IPS DF 6.9 (cell line): ENCODE results near the gene TSEN2.
"Not testable (repeated sequence)": the region's sequence is repeated elsewhere in the genome, so short reads cannot be mapped to it uniquely, and the experiment has no call there.

Experiments
- DNase-seq: peaks from one replicate; pipeline ENCODE4 v3.0.0-alpha.2; 2013; ENCODE audit warnings: low read depth, low spot score
- H3K27ac ChIP-seq: one replicate; pipeline ENCODE4 v1.5.1; 2013; ENCODE audit warnings: low read length, control low read depth
- H3K27me3 ChIP-seq: 2 replicates; pipeline ENCODE4 v1.6.1; 2013; ENCODE audit warnings: mild to moderate bottlenecking, low read length; ENCODE audit not compliant: control insufficient read depth, insufficient read depth
- H3K36me3 ChIP-seq: 2 replicates; pipeline ENCODE4 v1.6.1; 2013; ENCODE audit warnings: low read length; ENCODE audit not compliant: control insufficient read depth, insufficient read depth
- H3K4me1 ChIP-seq: 2 replicates; pipeline ENCODE4 v1.6.1; 2013; ENCODE audit warnings: low read length; ENCODE audit not compliant: control insufficient read depth, insufficient read depth
- H3K4me3 ChIP-seq: 2 replicates; pipeline ENCODE4 v1.5.1; 2013; ENCODE audit warnings: mild to moderate bottlenecking, low read length
- H3K9me3 ChIP-seq: 2 replicates; pipeline ENCODE4 v1.6.1; 2013; ENCODE audit warnings: low read length, inconsistent platforms; ENCODE audit not compliant: control insufficient read depth, insufficient read depth
- WGBS: extraction: QIAGEN DNeasy Blood & Tissue Kit; methylation state at CpG from one replicate; pipeline ENCODE4 v1.1.7; 2013; ENCODE audit warnings: mixed read lengths, missing lambda C conversion rate; ENCODE audit not compliant: insufficient read length, insufficient coverage; 5-methylcytosine and 5-hydroxymethylcytosine counted together

The TSEN2 gene

DNA sequence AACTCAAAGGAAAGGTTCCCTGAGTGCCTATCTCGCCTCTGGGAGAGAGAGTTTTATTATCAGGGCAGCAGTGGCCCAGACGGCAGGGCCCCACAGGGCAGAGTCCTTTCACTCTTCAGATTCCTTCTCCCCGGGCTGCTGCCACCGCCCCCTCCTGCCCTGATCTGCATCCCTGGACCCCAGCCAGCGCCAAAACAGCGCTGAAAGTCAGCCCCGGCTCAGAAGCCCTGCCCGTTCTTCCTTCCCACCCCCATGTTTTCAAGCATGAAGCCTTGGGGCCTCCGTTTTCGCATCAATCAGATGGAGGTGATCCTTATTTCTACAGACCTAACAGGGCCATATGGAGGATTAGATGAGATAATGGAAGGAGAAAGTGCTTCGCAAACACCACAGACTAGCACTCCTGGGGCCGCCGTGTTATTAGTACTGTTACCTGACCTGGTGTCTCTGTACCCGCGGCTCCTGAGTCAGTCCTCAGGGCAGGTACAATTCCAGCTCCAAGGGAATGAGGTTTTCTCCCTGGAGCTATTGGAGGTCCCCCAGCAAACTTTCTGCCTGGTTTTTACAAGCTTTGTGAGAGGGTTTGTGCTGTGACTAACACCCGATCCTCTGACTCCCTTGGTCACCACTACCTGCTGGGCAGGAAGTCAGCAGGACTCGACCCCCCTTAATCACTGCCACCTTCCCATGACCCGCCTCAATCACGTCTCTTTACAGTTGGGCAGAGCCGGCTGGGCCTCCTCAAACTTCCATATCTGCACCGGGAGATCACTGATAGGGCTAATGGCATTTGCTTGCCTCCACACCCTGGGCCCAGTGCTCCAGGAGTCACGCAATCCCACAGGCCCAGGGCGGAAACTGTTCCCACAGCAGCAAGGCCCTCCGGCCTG, 39.5 kb upstream of the TSEN2 start:
- peaks cover 2% of the 10 kb centered on the region; the same call in 1 of the 2 replicates for H3K4me1 ChIP-seq
- no peaks in the 10 kb centered on the region for H3K36me3 ChIP-seq
- no CpG with 5 or more reads among the region's 24 CpGs for WGBS
- H3K4me3 ChIP-seq = no peak overlapping the region
- H3K27me3 ChIP-seq = no peaks in the 10 kb centered on the region
- no peak for DNase-seq
- H3K9me3 ChIP-seq = no peaks in the 10 kb centered on the region
- H3K27ac ChIP-seq = no peak overlapping the region

DNA sequence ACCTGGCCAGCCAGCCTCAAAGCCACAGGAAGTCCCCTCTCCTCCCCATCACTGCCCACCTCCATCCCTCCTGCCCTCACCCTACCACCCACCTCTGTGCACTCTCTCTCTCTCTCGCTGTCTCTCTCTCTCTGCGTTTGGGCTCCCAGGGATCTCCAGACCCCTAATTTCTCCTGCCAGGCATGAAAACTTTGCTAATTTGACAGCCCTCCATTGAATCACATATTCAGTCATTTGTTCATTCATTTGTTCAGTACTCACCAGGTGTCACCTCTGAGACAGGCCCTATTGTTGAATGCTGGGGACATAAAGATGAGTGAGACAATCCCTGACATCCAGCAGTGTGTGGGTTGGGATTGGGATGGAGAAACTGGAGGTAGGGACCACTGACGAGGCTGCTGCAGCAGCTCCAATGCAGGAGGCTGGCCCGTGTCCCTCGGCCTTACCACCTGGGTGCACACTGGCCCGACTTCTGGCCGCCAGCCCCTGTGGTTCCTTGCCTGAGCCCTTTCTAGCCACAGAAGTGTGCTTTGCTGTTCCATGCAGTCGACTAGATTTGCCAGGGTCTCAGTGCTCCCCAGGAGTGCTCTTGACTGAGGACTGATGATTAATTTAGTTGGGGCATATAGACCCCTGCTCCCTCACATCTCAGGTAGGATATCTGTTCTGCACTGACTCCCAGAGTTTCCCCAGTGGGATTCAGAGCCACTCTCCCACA, 38.6 kb upstream of the TSEN2 start:
- no CpG with 5 or more reads among the region's 8 CpGs for WGBS
- no peak overlapping the region for H3K4me3 ChIP-seq
- no peaks in the 10 kb centered on the region for H3K27me3 ChIP-seq
- DNase-seq = no peak
- H3K27ac ChIP-seq = no peak overlapping the region
- H3K9me3 ChIP-seq = no peaks in the 10 kb centered on the region
- H3K36me3 ChIP-seq = no peaks in the 10 kb centered on the region
- peaks cover 2% of the 10 kb centered on the region; the same call in 1 of the 2 replicates for H3K4me1 ChIP-seq

DNA sequence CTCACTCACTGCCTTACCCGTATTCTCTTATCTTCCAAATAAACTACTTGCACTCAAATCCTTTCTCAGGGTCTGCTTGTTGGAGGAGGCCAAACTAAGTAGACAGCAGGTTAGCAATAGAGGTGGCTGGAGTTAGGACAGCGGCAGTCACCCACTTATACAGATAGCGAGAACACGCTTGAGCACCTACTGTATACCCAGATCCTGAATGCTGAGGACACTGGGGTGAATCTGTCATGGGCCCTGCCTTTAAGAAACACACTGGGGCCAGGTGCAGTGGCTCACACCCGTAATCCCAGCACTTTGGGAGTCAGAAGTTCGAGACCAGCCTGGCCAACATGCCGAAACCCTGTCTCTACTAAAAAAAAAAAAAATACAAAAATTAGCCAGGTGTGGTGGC, 38.0 kb upstream of the TSEN2 start:
- Histone ChIP-seq H3K27me3 (no peaks in the 10 kb centered on the region), H3K4me3 (no peak overlapping the region), H3K9me3 (no peaks in the 10 kb centered on the region), H3K27ac (no peak overlapping the region), H3K36me3 (no peaks in the 10 kb centered on the region), H3K4me1 (peaks cover 2% of the 10 kb centered on the region; the same call in 1 of the 2 replicates)
- 100% methylated on average over 1 of the region's 7 CpGs for WGBS
- DNase-seq = no peak

DNA sequence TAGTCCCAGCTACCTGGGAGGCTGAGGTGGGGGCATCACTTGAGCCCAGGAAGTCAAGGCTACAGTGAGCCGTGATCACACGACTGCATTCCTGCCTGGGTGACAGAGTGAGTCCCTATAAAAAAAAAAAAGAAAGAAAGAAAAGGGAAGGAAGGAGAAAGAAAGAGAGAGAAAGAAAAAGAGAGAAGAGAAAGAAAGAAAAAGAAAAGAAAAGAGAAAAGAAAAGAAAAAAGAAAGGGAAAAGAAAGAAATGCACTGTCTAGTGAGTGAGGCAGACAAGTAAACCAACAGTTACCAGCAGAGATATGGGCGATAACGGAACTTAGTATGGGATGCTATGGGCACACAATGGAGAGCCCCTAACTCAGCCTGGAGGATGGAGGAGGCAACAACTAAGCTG, 37.2 kb upstream of the TSEN2 start:
- Histone ChIP-seq H3K36me3 (no peaks in the 10 kb centered on the region), H3K27me3 (no peaks in the 10 kb centered on the region), H3K4me1 (peaks cover 2% of the 10 kb centered on the region; the same call in 1 of the 2 replicates), H3K9me3 (no peaks in the 10 kb centered on the region), H3K4me3 (no peak overlapping the region), H3K27ac (no peak overlapping the region)
- no peak for DNase-seq
- WGBS = no CpG with 5 or more reads among the region's 4 CpGs

DNA sequence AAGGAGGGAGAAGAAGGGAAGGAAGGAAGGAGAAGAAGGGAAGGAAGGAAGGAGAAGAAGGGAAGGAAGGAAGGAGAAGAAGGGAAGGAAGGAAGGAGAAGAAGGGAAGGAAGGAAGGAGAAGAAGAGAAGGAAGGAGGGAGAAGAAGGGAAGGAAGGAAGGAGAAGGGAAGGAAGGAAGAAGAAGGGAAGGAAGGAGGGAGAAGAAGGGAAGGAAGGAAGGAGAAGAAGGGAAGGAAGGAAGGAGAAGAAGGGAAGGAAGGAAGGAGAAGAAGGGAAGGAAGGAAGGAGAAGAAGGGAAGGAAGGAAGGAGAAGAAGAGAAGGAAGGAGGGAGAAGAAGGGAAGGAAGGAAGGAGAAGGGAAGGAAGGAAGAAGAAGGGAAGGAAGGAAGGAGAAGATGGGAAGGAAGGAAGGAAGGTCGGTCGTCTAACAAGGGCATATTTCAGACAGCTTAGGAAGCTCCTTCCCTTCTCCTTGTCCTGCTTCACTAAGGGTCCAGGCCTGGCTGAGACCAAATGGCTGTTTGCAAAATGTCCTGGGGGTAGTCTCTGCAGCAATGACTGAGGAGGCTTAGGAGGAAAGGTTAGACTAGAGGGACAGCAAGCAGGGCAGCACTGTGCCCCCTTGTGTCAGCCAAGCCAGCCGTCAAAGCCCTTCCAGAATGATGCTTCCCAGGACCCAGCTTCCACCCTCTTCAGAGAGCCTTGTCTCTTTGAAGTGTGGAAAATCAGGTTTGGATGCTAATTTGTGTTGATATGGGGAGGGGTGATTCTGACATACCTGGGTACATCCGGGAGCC, 35.7 kb upstream of the TSEN2 start:
- not testable (repeated sequence) for H3K9me3 ChIP-seq, DNase-seq, H3K27me3 ChIP-seq, H3K4me1 ChIP-seq, H3K4me3 ChIP-seq, H3K36me3 ChIP-seq, H3K27ac ChIP-seq
- WGBS = no CpG with 5 or more reads among the region's 4 CpGs

DNA sequence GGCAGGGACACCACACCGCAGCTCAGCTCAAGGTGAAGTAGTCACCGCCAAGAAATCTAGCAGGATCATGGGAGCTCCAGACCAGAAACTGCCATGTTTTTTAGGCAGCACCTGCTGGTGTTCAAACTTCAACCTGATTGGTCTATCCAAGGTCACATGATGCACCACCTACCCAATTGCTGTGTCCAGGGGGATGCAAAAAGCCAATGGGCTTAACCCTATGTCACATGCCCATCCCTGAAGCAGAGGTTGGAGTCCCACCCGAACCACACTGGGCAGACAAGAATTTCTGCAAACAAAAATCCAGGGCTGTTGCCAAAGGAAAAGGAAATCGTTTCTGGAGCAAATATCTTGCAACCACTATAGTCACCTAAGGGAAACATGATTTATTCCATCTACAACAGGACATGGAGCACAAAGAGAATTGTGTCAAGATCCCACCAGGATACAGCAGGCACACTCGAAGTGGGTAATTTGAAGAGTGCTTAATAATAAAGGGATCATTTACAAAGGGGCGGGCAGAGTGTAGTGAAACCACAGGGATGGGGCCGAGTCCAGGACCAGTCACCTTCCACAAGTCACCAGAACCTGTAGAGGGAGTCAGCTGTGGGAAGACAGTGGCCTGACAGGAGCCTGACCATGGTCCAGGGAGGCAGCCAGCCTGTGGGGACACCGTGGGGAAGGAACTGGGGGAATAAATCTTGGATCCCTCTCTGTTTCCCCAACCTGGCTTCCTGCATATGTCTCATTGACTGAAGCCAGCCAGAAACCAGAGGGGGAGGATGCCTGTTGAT, 34.2 kb upstream of the TSEN2 start:
- Histone ChIP-seq H3K9me3 (no peaks in the 10 kb centered on the region), H3K36me3 (no peaks in the 10 kb centered on the region), H3K27ac (no peak overlapping the region), H3K27me3 (no peaks in the 10 kb centered on the region), H3K4me3 (no peak overlapping the region), H3K4me1 (no peaks in the 10 kb centered on the region)
- WGBS = no CpG with 5 or more reads among the region's 8 CpGs
- no peak for DNase-seq

DNA sequence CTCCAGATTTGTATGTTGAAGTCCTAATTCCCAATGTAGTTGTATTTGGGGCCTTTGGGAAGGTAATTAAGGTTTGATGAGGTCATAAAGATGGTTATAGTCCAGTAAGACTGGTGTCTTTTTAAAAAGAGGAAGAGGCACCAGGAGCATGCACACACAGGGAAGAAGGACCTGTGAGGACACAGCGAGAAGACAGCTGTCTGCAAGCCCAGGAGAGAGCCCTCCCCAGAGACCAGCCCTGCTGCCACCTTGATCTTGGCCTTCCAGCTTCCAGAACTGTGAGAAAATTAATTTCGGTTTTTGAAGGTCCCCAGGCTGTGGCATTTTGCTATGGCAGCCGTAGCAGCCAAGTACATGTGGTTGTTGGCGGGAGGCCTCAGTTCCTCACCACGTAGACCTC, 32.8 kb upstream of the TSEN2 start:
- no peak for DNase-seq
- Histone ChIP-seq H3K4me1 (no peaks in the 10 kb centered on the region), H3K9me3 (no peaks in the 10 kb centered on the region), H3K27me3 (no peaks in the 10 kb centered on the region), H3K4me3 (no peak overlapping the region), H3K36me3 (no peaks in the 10 kb centered on the region), H3K27ac (no peak overlapping the region)
- WGBS = no CpG with 5 or more reads among the region's 5 CpGs

DNA sequence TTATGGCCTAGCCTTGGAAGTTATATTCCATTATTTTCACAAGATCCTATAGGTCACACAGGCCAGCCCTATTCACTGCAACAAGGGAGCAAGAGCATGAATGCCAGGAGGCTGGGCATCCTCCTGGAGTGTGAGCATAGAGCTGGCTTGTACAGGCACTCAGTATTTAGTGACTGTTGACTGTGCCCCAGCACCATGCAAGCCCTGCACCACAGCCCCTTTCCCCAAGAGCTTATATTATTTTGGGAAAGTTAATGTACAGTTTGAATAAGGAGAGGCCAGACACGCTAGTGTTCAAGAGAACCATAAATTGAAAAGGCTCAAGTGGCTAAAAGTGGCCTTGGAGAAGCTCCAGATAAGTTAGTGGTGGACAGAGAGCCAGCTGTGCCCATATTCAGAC, 32.3 kb upstream of the TSEN2 start:
- H3K4me3 ChIP-seq = no peak overlapping the region
- no CpG with 5 or more reads among the region's 1 CpG for WGBS
- H3K27me3 ChIP-seq = no peaks in the 10 kb centered on the region
- no peak for DNase-seq
- H3K9me3 ChIP-seq = no peaks in the 10 kb centered on the region
- H3K4me1 ChIP-seq = no peaks in the 10 kb centered on the region
- H3K27ac ChIP-seq = no peak overlapping the region
- H3K36me3 ChIP-seq = no peaks in the 10 kb centered on the region

DNA sequence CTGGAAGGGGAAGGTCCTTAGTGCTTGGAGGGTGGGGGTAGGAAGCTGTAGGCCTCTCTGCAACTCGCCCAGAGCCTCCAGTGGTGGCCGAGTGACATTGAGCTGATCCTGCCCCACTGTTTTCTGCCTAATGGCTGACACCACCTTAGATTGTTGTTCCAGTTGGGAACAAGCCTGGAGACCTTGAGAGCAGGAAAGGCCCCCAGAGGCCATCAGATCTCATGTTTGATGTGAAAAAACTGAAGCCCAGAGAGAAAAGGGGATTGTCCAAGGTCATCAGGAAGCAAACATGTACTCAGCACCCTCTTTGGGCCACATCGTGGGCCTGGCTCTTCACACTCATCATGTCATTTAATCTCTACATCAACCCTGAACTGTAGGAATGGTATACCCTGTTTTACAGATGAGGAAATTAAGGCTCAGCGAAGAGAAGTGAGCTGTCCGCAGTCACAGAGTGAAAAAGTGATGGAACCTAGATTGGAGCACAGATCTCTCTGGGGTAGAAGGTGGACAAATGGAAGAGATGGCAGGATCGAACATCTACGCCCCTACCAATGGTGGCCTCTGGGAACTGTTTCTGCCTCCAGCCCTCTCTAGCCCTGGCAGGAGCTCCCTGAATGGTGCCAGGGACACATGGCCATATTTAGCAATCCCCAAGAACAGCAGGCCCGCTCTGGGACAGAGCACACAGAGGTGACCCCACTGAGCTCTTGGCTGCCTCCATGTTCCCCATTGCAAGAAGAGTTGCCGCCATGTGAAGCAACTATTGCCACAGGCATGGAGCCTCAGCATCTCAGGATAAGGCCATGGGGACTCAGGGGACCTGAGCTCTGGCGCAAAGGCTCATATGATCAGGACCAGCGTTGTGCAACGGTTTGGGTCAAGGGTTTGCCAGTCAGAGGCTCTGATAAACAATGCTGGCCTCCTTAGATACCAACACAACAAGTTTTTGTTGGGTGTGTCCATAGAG, 31.6 kb upstream of the TSEN2 start:
- Histone ChIP-seq H3K36me3 (no peaks in the 10 kb centered on the region), H3K4me1 (no peaks in the 10 kb centered on the region), H3K27me3 (no peaks in the 10 kb centered on the region), H3K9me3 (no peaks in the 10 kb centered on the region), H3K27ac (no peak overlapping the region), H3K4me3 (no peak overlapping the region)
- DNase-seq = no peak
- WGBS = no CpG with 5 or more reads among the region's 12 CpGs
